TTC549 (cell line): Measurements from ENCODE around the gene MYH9.
"Not testable (repeated sequence)": the region's sequence is repeated elsewhere in the genome, so short reads cannot be mapped to it uniquely, and the experiment has no call there.

Source experiments
- FAIRE-seq: peaks from 2 replicates; lab custom pipeline; 2012; peaks lifted over from hg19 to GRCh38; lab: Jason Lieb, UNC

MYH9 gene

DNA sequence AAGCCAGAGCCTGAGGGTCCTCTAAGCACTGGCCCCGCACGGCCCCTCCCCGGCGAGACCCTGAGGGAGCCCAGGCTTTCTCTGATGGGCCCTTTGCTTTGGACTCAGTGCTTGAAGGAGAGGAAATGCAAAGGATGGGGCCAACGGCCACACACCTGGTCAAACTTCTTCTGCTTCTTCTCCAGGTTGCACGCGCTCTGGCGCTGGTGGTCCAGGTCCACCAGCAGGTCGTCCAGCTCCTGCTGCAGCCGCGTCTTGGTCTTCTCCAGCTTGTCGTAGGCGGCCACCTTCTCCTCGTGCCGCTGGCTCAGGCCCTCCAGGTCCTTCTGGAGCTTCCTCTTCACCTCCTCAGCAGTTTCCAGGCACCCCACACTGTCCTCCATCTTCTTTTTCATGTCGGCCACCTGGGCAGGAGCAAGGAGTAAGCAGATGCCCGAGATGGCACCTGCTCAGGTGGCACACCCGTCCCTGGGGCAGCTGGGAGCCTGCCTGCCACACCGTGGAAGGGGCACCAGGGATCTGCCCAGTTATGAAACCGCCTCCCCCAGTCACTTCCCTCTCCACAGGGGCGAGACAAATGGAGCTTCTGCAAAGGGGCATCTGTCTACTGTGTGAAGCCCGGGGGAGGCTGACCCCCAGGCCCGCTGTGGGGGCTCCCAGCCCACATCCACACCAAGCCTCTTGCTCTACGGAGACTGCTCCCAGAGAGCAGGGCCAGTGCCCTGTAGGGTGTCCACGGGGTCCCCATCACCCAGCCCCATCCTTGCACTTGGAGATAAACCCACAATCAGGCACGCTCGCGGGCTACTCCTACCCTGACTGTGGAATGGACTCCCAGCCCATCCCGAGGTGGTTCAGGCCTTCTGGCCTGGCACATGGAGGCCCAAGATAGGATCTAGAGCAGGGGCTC is 95.7 kb downstream of the MYH9 start:
- FAIRE-seq: no peak

- not testable (repeated sequence) for FAIRE-seq
These were observed 97.2 kb downstream of the MYH9 start for GRCh38 chr22:36290391-36291075.

DNA sequence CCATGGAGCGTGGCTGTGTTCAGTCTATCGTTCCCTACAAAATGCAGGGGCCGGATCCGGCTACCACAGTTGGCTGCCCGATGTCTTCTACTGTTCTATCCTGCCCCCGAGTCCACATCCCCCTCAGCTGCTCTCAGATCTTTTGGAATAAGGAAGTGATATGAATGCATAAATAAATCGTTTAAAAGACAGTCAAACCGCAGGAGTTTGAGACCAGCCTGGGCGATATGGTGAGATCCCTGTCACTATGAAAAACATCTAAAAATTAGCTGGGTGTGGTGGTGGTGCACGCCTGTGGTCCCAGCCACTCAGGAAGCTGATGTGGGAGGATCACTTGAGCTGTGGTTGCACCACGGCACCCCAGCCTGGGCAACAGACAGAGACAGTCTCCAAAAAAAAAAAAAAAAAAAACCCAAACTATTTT is 97.8 kb downstream of the MYH9 start:
- FAIRE-seq: not testable (repeated sequence)

DNA sequence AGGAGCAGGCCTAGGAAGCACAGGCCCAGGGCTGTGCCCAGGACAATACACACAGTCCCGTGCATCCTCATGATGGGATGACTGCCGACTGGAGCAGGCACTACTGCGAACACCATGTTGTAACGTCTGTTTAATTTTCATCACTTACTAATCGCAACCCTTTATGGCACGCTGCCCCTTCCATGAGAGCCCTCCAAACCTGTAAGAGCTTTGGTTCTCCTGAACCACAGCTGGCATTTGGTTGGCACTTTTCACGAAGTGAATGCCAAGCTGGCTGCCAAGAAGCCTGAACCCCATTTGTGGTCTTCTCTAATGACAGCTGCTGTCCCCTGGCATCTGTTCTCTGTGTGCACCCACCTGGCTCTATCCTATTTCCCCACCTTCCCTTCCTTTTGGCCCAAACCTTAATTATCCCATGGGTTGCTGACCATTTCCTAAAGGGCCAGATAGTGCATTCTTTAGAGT is 98.3 kb downstream of the MYH9 start:
- no peak for FAIRE-seq

DNA sequence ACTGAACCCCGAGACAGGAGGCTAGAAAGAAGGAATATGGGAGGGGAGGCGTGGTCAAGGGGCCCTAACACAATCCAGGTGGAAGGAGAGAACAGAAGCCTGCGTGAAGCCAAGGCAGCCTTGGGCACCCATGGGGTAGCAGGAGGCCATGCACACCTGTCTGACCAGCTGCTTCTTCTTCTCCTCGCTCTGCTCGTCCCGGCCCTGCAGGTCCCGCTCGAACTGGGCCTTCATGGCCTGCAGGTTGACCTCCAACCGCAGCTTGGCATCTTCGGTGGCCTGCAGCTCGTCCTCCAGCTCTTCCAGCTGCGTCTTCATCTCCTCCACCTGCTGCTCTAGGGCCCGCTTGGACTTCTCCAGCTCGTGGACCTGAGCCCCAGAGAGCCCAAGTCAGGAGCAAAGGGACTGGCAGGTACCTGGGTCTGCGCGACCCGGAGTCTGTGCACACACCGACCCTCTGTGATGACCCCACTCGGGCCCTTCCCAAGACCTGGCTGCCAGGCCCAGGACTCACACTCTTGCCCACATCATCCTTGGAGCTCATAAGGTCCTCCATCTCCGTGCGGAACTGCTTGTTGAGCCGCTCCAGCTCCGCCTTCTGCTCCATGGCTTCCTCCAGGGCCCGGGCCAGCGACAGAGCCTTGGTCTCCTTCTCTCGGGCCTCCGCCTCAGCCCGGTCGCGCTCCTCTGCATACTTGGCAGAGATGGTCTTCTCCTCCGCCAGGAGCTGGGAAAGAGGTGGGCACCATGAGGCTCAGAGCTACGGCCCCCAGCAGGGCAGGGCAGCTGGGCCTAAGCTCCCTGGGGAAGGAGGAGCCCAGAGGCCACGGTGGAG is 99.0 kb downstream of the MYH9 start:
- FAIRE-seq: no peak

DNA sequence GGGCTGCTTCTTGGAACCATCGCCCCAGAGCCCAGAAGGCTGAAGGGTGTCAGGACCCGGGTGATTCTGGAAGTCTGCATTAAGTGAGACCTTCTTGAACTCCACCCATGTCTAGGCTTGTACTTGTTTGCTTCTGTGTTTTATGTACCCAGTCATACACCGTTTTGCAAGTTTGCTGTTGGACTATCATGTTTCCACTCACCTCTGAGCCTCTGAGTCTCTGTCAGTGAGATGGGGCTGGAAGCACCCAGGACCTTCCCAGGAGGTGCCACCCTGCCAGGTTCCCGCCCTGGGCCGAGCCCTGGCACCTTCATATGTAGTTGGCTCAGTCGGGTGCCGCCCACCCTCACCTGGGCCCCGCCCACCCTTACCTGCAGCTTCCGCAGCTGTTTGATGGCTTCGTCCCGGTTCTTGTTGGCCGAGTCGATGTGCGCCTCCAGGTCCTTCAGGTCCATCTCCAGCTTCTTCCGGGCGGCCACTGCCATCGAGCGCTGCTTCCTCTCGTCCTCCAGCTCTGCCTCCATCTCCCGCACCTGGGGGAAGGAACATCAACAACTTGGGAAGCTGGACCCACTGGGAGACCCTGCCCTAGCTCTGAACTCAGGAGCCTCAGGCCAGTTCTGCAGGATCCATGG is 99.8 kb downstream of the MYH9 start:
- FAIRE-seq: no peak

GRCh38 chr22:36286096-36286957 is 101.4 kb downstream of the MYH9 start:
- FAIRE-seq: no peak

GRCh38 chr22:36285545-36285944 is 102.2 kb downstream of the MYH9 start:
- FAIRE-seq: no peak

- FAIRE-seq: no peak
These were observed 102.8 kb downstream of the MYH9 start for GRCh38 chr22:36285017-36285416.

- FAIRE-seq: no peak
These were observed 103.6 kb downstream of the MYH9 start for GRCh38 chr22:36284171-36284571.

DNA sequence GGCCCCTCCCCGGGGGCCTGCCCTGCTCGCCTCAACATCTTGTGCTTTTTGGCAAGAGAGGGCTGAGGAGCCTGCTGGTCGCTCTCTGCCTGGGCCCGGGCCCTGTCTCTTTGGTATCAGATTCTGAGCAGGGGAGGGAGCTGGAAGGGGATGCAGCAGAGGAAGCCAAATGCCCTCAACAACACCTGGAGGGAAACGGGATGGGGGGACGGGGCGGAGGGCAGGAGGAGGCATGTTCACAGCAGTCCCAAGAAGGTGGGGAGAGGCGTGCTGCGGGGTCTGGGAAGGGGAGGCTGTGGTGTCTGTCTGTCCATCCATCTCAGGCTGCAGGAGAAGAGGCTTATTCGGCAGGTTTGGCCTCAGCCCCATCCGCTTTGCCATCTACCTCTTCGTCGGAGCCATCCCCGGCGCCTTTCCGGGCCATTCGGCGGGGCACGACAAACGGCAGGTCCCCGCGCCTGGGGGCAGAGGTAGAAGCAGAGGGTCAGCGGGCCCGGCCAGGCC is 105.4 kb downstream of the MYH9 start:
- FAIRE-seq: no peak

DNA sequence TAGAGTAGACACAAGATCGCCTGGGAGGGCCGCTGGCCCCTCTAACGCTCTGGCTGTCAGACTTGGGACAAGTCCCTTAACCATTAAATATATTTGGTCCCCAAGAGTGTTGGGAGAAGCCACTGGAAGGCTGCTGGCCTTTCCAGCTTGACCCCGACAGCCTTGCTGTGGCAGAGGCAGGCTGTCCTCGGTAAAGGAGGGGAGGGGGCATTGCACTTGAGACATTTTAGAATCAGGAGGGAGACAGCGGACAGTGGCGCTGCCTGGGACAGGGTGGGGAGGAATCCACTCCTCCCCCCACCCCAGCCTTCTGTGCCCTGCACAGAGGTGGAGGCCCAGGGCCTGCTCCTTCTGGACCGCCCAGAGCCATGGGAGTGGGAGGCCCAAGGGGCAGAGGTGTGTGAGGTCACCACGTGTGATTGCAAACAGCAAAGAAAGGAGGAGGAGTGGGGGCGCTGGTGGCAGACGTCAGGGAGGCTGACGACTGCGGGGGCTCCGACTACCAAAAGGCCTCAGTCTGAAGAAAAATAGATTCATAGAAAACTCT is 105.9 kb downstream of the MYH9 start:
- no peak for FAIRE-seq

DNA sequence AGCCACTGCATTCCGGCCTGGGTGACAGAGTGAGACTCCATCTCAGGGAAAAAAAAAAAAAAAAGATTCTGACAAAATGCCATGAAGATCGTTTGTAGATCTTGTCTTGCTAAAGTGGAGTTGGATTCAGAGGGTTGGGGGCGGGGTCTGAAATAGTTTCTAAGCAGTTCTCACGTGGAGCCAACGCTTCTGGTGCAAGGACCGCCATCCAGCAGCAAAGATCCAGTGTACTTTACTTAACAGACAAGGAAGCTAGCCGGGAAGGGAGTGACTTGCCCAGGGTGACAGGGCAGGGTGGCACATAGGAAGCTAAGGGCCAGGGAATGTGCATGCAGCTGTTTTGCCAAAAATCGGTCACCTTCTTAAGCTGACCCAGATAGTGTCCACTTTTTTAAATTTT is 107.4 kb downstream of the MYH9 start:
- FAIRE-seq: no peak

- no peak for FAIRE-seq
These were observed 108.5 kb downstream of the MYH9 start for GRCh38 chr22:36279219-36279666.

DNA sequence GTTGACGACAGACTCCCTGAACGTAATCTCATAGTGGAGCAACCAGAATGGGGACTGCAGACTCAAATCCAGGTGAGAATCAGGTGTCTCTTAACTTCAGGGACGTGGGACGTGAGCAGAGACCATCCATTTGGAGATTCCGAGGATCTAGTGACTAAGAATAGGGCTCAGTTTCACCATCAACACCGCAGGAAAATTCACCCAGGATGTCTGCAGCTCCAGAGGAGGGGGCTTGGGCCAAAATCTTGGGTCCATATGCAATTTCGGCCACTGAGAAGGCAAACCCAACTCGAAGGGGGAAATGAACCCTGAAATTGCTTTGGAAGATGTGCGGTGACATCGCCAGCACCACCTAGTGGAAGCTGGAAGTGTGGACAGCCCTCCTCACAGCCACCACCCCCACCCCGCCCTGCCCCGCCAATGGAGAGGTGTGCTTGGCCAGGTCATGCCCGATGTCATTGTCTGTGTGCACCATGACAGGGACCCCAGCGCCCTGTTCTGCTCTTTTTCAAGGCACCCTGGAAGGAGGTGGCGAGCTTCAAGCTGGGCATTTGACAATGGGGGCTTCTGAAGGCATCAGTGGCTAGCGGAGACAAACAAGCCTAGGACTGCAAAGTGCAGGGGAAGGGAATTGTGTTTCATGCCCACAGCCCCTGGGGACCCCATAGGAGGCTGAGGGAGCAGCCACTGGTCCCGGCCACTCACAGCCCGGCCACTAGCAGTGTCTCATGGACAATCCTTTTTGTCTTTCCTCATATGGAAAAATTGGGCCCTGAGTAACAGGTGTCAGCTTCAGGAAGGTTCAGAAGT is 110.1 kb downstream of the MYH9 start:
- FAIRE-seq: no peak

DNA sequence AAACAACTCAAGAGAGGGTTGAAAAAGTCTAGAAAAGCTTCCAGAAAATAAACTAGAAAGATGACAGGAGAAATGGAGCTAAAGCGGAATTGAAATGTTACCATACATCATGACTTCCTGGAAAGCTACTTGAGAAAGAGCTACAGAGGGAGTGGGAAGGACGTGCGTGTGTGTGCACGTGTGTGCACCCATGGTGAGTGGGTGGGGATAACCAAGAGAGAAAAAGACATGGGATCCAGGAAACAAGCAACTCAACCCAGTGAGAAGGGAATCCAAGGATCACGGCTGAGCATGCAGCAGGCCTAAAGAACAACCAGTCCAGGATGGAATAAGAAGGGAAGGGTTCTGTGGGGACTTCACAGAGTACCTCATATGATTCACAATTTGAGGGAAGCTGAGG is 113.2 kb downstream of the MYH9 start:
- FAIRE-seq: no peak

GRCh38 chr22:36271951-36272350 is 115.8 kb downstream of the MYH9 start:
- FAIRE-seq: not testable (repeated sequence)

GRCh38 chr22:36271231-36271630 is 116.5 kb downstream of the MYH9 start:
- FAIRE-seq: not testable (repeated sequence)

DNA sequence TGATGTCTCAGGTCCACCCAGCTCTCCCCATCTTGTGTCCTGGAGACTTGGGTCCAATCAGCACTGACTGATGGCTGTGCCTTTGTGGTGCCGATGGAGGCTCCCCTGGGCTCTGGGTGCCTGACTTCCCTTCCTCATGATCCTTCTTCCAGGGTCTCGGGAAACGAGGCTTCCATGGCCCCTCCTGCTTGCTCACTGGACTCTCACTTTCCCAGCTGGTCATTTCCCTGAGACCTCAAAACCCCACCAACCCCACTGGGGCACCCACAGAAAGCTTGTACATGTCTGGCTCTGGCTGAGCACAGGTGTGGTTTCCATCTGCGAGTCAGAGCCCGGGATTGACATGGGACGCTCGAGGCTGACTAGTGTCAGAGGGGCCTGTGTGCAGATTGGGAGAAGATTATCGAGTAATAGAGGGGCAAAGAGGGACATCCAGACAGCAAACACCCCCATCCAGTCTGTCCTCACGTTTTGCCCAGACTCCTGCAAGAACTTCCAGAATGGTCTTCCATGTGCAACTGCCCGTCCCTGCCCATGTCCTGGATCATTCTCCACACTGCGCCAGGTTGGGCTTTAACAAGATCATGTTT is 119.8 kb downstream of the MYH9 start:
- no peak for FAIRE-seq
